Epithelial cell of proximal tubule (primary cell): ENCODE results near the gene ERI3. TPM values are rescaled to one million over a fixed set of nuclear protein-coding genes. Genes with fewer than 3 reads are reported as not detected.

Experiments
- DNase-seq: peaks from one replicate; pipeline ENCODE4 v3.0.0-alpha.2; 2011; ENCODE audit warnings: low read depth
- H3K4me3 ChIP-seq: 2 replicates; pipeline ENCODE4 v1.5.1; 2011; ENCODE audit warnings: low read depth, mild to moderate bottlenecking, low read length
- CTCF ChIP-seq: conservative IDR thresholded peaks from 2 replicates; pipeline ENCODE4 v1.5.1; 2012; ENCODE audit warnings: low read depth, mild to moderate bottlenecking, low read length
- total RNA-seq: library from RNA; depleted of rRNA; stranded (reverse); fragments of >200 nt; gene quantifications from 2 replicates; pipeline ENCODE4 v1.2.3, GENCODE V29; 2015

ERI3 gene
- total RNA-seq, 1 donor from 2014 or later, result 51.7 TPM

GRCh38 chr1:44222397-44223186 lies 132.5 kb downstream of the ERI3 start:
- no peak overlapping the region for H3K4me3 ChIP-seq
- DNase-seq, result no peak
- no peak for TF ChIP-seq CTCF

- DNase-seq, result no peak
- TF ChIP-seq CTCF, result no peak
- no peak overlapping the region for H3K4me3 ChIP-seq
Observed at GRCh38 chr1:44221769-44222168, 133.3 kb downstream of the ERI3 start.

- TF ChIP-seq CTCF, result no peak
- no peak for DNase-seq
Observed at GRCh38 chr1:44220755-44221154, 134.3 kb downstream of the ERI3 start.

GRCh38 chr1:44220001-44220751 lies 134.9 kb downstream of the ERI3 start:
- H3K4me3 ChIP-seq, result no peak overlapping the region
- DNase-seq, result no peak
- no peak for TF ChIP-seq CTCF

More at GRCh38 chr1:44220755-44221154, 134.3 kb downstream of the ERI3 start:
- H3K4me3 ChIP-seq, result no peak overlapping the region

GRCh38 chr1:44219301-44219626 lies 135.8 kb downstream of the ERI3 start:
- H3K4me3 ChIP-seq, result no peak overlapping the region
- no peak for DNase-seq
- TF ChIP-seq CTCF, result no peak

GRCh38 chr1:44218503-44219300 lies 136.4 kb downstream of the ERI3 start:
- no peak for DNase-seq
- no peak overlapping the region for H3K4me3 ChIP-seq
- TF ChIP-seq CTCF, result no peak
